NOMO-1 treated with dmso at 0.1 percent for 144 hours (cell line): ENCODE data around the gene MT1H.
"Not testable (repeated sequence)": the region's sequence is repeated elsewhere in the genome, so short reads cannot be mapped to it uniquely, and the experiment has no call there.

Experiments
- DNase-seq: peaks from one replicate; lab custom pipeline; 2025; ENCODE audit not compliant: unreplicated experiment; lab: John Stamatoyannopoulos, UW

MT1H gene

GRCh38 chr16:56717532-56717931, 47.9 kb downstream of the MT1H start:
- DNase-seq: not testable (repeated sequence)
